HTR-8/SVneo (cell line): ENCODE measurements around the gene NEBL.
"Not testable (repeated sequence)": the region's sequence is repeated elsewhere in the genome, so short reads cannot be mapped to it uniquely, and the experiment has no call there.

Experiments
- DNase-seq: peaks from one replicate; pipeline ENCODE4 v3.0.0; 2011; ENCODE audit warnings: low spot score, mixed read lengths; ENCODE audit not compliant: insufficient read length
- FAIRE-seq: peaks from 2 replicates; lab custom pipeline; 2011; peaks lifted over from hg19 to GRCh38; lab: Jason Lieb, UNC

Gene NEBL

GRCh38 chr10:20897146-20897825 is at the start of gene NEBL:
NEBL (minus strand) TSS chr10:20897311; CDS start chr10:20897205, 106 bp downstream.
- DNase-seq (no peak), FAIRE-seq (no peak)

GRCh38 chr10:20945546-20946332 is 48.6 kb upstream of the NEBL start:
- FAIRE-seq (no peak), DNase-seq (no peak)

DNA sequence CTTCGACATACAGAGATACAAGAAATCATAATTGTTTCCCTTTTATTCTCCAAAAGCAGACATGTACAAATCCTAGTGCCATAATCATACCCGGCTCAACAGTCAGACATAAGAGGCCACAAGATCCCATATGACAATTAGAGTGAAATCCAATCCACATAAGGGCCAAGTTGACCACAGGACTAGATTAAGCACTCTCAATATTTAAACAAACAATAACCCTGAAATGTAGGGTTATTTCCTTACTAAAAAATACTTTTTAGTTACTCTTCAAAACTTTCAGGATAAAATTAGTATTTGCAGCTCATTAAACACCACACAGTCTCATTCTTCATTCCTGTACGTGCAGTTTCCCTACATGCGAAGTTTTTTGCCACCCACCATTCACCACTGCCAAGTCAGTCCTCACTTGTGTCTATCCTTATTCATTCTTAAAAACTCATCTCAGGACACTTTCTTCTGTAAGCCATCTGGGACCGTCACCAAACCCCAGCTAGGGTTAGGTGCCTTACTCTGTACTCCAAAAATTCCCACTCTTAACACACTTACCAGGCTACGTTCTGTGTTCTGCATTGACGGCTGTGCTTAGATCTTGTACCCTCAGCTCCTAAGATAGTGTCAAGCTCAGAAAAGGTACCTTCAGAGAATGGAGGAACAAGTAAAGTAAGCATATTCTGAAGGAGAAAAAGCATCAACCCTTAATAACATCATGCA is 47.8 kb upstream of the NEBL start:
- no peak for DNase-seq
- FAIRE-seq: no peak

GRCh38 chr10:20939414-20939813 is 42.3 kb upstream of the NEBL start:
- not testable (repeated sequence) for FAIRE-seq, DNase-seq

DNA sequence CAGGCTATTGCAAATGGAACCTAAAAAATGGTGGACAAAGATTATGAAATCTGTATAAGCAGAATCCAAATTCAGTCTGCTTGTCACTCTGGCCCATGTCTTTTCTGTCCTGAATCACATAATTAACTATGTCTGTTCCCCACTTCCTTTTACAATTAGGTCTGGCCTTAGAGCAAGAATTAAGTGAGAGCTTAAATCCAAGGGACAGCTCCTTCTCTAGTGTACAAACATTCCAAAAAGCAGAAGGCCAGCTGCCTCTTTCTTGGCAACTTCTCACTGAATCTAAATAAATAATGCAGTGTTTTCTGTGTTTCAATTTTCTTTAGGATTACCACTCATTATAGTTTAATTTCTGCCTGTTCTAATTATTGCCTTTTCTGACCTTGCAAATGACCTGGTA is 39.3 kb upstream of the NEBL start:
- no peak for FAIRE-seq
- no peak for DNase-seq

- FAIRE-seq: no peak
- no peak for DNase-seq
These were observed 38.8 kb upstream of the NEBL start for GRCh38 chr10:20935931-20936330.

DNA sequence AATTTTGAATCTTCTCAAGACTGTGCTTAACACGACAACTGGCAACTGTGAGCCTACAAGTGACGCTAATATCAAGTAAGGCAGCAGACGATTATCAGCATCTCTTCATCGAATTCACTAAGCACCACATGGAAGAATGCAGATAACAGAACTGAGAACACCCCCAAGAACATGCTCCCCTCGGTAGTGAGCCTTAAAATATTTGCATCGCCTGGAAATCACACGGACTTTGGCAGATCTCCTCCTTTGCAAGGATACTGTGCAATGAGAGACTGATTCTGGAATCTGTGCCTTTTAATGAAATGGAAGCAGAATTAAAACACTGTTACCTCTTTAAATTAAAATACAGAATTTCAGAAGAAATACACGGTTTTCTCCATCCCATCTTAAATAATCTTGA is 38.2 kb upstream of the NEBL start:
- DNase-seq (no peak), FAIRE-seq (no peak)

DNA sequence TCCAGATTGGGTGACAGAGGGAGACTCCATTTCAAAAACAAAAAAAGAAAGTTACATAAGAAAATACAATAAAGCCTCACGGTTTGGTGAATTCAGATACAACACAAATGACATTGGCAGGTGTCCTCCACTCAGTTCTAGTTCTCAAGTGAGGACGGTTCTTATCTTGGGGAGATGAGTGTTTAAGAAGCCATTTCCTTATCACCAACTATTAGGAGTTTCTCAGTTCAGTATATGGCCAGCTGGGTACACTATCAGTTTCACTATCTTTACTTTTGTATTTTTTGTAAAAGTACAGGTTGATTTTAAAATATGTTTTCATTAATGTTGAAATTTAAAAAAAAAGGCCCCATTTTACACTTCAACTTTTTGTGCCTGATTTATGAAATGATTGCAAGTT is 36.6 kb upstream of the NEBL start:
- DNase-seq (no peak), FAIRE-seq (no peak)

GRCh38 chr10:20932606-20933126 is 35.6 kb upstream of the NEBL start:
- FAIRE-seq (no peak), DNase-seq (no peak)

DNA sequence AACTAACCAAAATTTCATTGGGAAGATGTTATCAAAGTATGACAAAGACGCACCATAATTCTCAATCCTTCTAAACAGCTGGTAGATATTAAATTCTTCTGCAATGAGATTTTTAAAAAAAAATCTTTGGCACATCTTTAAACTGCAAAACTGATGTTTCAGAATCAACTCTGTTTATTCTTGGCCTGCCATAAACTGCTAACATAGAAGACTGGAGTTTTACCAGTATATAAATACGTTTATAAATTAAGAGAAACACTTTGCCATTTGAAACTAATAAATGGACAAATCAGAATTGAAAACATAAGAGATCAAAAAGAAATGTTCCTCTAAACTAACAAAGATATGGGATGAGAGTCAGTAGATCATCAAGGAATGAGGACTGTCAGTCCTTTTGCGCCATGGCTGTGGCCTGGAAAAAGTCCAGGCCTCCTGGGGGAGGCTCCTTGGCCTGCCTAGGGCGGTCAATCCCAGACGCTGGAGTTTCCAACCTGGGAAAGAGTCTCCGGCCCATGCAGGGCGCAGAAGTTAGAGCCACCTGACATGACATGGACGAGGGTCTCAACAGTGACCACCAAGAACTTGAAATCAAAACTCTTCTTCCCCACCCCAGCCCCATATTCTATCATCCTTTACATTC is 34.2 kb upstream of the NEBL start:
- DNase-seq (no peak), FAIRE-seq (no peak)

- FAIRE-seq (no peak), DNase-seq (no peak)
These were observed 30.3 kb upstream of the NEBL start for GRCh38 chr10:20927456-20927855.

GRCh38 chr10:20922451-20922850 is 25.3 kb upstream of the NEBL start:
- DNase-seq: no peak
- no peak for FAIRE-seq

DNA sequence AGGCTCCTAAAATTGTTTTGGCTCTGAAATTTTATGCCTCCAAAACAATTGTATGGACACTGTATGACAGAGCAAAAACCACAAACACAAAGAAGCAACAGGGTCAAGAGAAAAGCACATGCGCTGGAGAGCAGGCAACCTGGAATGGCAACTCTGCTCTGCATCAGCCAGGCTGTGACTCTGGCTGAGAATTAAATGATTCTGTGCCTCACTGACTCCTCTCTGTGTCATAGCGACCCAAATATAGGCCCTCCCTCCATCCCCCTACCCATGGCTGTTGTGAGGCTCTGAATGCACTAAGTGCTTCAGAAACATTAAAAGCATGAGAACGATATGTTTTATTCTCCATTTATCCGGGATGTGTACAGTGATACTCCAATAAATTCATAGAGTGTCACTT is 24.9 kb upstream of the NEBL start:
- DNase-seq: no peak
- no peak for FAIRE-seq

- DNase-seq: no peak
- FAIRE-seq: no peak
These were observed 22.9 kb upstream of the NEBL start for GRCh38 chr10:20920061-20920460.

DNA sequence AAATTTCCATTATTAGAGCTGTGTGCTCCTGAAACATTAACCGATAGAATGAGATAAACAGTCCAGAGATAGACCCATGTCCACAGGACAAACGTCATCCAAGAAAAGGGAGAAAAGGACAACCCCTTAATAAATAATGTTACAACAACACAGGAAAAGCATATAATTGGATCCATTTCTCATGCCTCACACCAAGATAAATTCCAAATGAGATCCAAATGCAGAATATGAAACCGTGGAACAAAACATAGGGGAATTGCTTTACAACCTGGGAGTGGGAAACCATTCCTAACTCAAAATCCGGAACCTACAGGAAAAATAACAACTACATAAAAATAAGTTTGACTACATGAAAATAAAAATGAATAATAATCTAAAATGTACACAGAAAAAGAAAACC is 22.4 kb upstream of the NEBL start:
- DNase-seq: no peak

GRCh38 chr10:20916976-20917375 is 19.9 kb upstream of the NEBL start:
- no peak for FAIRE-seq

More for the DNA sequence above, 22.4 kb upstream of the NEBL start:
- FAIRE-seq: no peak

DNA sequence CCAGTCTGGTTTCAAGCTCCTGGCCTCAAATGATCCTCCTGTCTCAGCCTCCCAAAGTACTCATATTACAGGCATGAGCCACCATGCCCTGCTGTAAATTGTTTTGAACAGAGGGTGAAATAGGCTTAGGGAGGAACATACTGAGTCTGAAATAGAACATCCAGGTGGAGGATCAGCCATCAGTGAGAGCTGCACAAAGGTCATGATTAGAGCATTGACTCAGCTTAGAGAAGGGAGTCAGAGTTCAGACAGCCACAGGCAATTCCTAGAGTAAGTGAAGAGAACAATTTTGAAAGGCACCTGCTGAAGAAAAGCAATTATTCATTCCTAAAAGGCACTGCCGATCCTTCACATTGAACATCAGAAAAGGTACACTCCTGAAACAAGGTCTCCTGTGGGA is 15.9 kb upstream of the NEBL start:
- FAIRE-seq (no peak), DNase-seq (no peak)

More at GRCh38 chr10:20916976-20917375, 19.9 kb upstream of the NEBL start:
- DNase-seq: no peak

GRCh38 chr10:20911626-20912025 is 14.5 kb upstream of the NEBL start:
- no peak for FAIRE-seq
- DNase-seq: no peak

DNA sequence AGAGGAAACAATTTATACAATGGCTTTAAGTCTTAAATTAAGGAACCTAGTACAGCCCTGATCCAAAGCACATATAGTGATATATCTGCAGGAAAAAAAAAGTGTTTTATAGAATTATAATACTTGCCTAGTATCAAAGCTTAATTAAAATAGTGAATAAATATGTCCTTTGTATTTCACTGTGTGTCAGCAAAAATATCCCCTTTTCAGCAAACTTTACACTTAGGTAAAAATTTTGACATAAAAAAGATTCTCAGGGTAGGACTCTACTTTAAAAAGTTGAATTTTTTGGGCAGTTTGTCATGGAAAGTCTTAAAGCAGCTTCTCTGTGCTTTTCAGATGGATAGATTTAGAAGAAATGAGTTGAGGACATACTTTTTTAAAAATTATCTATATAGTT is 12.7 kb upstream of the NEBL start:
- FAIRE-seq: no peak

GRCh38 chr10:20908391-20908790 is 11.3 kb upstream of the NEBL start:
- FAIRE-seq (no peak), DNase-seq (no peak)

More for the DNA sequence above, 12.7 kb upstream of the NEBL start:
- no peak for DNase-seq
